Measurements from ENCODE around the gene NUBPL.

NUBPL gene

GRCh38 chr14:31561155-31561846 is at the start of gene NUBPL:
Gene NUBPL (plus strand): TSS chr14:31561404. CDS start chr14:31561440, 36 bp downstream.
- peak; percentile 90 for DNase-seq

- DNase-seq, result no peak
These were observed 34.1 kb upstream of the NUBPL start for GRCh38 chr14:31527087-31527486.

DNA sequence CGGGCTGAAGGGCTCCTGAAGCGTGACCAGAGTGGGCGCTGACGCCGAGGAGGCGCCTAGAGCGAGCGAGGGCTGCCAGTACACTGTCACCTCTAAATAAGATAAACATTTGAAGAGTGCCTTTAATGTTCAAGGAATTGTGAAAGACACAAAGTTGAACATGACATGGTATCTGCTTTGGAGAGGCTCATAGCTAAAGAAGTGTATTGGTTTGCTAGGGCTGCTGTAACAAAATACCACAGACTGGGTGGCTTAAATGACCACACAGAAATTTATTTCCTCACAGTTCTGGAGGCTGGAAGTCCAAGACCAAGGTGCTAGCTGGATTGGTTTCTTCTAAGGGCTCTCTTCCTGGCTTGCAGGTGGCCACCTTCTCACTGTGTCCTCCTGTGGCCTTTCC is 33.7 kb upstream of the NUBPL start:
- DNase-seq, result no peak

DNA sequence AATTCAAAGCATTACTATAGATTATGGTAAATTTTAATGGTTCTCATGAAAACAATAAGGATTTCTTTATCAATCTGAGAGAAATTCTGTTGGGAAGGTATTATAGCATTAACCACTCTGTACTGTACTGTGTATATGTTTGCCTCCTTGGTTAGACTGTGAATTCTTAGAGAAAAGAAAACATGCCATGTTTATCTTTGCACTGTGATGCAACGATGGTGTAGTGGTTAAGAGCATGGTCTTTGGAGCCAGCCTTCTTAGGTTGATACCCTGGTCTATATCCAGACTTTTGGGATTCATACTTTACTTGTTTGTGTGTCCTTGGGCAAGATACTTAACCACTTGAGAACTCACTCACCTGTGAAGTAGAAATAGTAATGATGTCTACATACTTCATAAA is 32.2 kb upstream of the NUBPL start:
- no peak for DNase-seq

- no peak for DNase-seq
These were observed 31.1 kb upstream of the NUBPL start for GRCh38 chr14:31530136-31530535.

GRCh38 chr14:31536201-31536960 is 24.8 kb upstream of the NUBPL start:
- no peak for DNase-seq

- no peak for DNase-seq
These were observed 19.5 kb upstream of the NUBPL start for GRCh38 chr14:31541702-31542101.

- no peak for DNase-seq
These were observed 17.0 kb upstream of the NUBPL start for GRCh38 chr14:31543969-31544799.

- DNase-seq, result no peak
These were observed 16.4 kb upstream of the NUBPL start for GRCh38 chr14:31544816-31545215.

DNA sequence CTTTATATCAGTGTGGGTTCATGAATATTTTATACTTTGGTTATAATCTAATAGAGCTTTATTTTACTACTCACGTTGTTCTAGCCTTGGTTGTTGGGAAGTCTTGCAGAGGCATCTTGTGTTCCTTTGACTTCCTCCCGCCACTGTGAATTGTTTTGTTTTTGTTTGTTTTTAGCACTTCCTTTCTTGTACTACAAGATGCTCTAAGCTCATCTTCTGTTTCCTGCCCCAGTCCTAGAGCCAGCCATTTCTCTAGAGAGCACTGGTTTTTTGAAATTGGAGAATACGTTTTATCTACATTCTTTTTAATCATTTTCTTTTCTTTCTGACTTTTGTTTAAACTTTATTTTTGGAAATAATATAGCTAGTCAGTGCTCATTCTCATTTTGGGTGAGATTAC is 15.9 kb upstream of the NUBPL start:
- DNase-seq, result no peak

DNA sequence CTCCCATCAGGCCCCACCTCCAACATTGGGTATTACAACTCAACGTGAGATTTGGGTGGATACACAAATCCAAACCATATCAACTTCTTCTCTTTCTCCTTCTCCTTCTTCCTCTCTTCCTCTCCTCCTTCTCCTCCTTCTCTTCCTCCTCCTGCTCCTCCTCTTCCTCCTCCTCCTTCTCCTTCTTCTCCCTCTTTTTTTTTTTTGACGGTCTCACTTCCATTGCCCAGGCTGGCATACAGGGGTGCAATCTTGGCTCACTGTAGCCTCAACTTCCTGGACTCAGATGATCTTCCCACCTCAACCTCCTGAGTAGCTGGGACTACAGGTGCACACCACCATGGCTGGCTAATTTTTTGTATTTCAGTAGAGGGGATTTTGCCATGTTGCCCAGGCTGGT is 11.4 kb upstream of the NUBPL start:
- DNase-seq, result no peak

DNA sequence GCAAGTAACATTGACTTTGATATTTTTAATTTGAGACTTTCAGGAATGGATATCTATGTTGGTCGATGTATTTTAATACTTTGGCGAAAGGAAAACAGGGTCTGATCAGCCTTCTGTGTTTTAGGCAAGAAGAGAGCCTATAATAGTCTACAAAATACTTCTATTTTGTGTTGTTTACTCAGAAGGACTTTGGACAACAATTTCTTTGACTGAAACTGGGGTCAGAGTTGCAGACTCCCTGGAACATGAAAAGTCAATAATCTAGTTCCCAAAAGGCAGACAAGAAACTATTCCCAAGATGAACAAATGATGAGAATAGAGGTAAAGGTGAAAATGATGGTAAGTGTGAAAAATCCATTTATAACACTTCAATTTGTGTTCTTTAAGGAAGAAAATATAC is 10.6 kb upstream of the NUBPL start:
- no peak for DNase-seq

DNA sequence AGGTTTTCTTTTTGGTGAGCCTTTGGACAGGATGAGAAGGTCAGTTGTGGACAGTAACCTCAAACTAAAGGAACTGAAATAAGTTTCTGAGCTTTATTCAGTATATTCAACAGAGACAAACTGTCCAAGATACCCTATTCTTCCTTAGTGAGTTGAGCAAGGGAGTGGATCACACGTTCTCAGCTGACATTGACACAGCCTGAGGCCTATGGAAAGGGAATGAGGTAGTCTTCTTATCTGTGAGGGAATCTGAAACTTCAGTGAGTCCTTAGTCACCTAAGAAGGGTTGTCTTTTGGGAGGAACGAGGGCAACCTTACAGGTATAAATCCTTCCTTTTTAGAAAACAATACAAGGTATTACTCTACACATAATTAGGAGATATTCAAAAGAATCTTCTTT is 5.0 kb upstream of the NUBPL start:
- DNase-seq, result no peak

DNA sequence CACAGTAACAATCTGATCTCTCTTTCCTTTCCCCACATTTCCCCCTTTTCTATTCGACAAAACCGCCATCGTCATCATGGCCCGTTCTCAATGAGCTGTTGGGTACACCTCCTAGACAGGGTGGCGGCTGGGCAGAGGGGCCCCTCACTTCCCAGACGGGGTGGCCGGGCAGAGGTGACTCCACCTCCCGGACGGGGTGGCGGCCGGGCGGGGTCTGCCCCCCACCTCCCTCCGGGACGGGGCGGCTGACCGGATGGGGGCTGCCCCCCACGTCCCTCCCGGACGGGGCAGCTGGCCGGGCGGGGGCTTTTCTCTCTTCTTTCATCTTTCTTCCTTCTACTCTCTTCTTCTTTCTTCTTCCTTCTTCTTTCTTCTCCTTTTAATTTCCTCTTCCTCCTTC is 1.3 kb upstream of the NUBPL start:
- DNase-seq, result no peak

DNA sequence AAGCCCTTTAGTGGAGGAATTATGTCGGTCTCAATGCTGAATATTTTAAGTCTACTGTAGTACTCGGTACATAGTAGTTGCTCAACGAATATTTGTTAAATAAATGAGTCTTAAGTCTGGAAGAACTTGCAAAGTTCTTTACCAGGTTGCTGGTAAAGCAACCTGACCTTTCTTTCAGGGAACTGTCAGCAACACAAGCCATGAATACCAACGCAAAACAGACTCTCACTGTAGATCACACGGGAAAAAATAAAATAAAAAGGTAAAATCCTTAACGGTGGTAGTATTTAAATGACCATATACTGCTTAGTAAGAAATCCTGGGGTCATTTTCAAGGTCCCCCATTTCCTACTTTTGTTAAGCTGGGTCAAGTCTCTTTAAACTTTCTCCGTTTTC is 447 bp upstream of the NUBPL start:
- DNase-seq, result no peak

GRCh38 chr14:31564194-31564593 is 3.0 kb downstream of the NUBPL start:
- no peak for DNase-seq

GRCh38 chr14:31566456-31566855 is 5.3 kb downstream of the NUBPL start:
- no peak for DNase-seq

DNA sequence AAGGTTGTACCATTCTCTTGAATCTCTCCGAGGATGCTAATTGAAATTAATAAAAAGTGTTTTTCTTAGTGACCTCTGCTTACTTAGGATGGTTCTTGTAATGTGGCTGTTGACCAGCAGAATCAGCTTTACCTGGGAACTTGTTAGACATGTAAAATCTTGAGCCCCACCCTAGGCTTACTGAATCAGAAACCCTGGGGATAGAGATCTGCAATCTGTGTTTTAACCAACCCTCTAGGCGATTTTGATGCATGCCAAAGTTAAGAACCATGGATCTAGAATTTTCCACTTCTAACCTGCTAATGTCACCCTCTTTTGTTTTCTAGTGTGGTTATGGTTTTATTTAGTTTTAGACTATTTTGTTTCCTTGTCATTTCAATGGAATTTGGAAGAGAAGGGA is 6.5 kb downstream of the NUBPL start:
- no peak for DNase-seq

DNA sequence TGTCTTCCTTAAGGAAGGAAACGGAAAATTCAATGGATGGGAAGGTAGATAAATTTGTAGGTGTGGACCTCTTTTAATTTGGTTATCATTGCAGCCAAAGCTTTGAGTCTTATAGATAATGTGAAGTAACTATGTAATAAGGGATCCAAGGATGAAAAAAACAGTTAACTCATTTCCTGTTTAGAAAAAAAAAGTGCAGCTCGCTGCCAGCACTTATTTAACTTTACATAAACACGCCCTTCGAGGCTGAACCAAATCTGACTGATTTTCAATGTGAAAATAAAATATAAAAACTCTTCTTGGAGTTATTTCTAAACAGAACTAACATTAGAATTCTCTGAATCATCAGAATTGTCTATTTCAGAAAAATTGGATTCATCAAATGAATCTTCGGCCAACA is 7.0 kb downstream of the NUBPL start:
- no peak for DNase-seq

DNA sequence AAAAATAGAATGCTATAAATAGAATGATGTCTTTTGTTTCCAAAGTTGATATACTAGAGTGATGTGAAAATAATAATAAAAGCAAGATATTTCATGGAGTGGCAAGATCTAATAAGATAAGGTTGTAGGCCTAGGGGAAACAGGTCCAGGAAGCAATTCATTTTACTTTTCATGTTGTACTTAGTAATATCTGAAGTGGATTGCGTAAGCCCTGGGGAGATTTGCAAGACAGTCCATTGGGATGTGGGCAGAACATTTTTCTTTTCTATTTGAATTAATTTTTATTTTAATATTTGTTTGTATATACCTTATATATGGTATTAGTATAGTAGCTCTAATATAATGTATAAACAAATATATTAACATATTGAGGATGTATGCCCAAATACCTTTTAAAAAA is 7.5 kb downstream of the NUBPL start:
- DNase-seq, result no peak

DNA sequence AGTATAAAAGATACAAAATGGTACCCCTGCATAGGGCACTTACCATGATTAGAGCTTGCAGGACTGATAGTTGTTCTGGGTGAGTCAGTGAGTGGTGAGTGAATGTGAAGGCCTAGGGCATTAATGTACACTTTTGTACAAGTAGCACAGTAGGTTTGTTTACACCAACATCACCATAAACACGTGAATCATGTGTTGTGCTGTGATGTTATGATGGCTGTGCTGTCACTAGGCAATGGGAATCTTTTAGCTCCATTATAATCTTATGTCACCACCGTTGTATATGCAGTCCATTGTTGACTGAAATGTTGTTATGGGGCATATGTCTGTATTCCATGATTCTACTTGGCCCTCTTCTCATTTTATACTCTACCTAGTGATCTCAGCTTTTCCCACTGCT is 11.8 kb downstream of the NUBPL start:
- no peak for DNase-seq

GRCh38 chr14:31576949-31577348 is 15.7 kb downstream of the NUBPL start:
- DNase-seq, result no peak

DNA sequence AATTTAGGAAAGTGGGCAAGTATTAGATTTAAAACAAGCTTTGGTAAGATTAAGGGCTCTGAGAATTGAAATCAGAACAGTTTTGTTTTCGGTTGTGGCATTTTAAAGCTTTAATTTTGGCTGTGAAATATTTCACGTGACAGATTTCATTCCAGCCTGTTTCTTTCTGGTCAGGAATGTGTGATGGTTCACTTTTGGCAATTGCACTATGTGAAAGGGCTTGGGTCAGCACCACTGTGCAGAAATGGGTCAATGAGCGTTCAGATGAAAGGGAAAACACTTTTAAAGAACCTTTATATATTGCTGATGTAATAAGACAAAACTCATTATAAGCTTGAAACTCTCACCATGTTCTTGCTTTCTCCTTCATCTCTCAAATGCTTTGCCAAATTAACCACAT is 17.1 kb downstream of the NUBPL start:
- no peak for DNase-seq

Data from COR-L47 (cell line).